Epidermal melanocyte (primary cell): Measurements from ENCODE around the gene COPB2.
"Not testable (repeated sequence)": the region's sequence is repeated elsewhere in the genome, so short reads cannot be mapped to it uniquely, and the experiment has no call there.

Source experiments
- DNase-seq: peaks from one replicate; pipeline ENCODE4 v3.0.0; 2011; ENCODE audit warnings: low spot score; ENCODE audit not compliant: insufficient read length

COPB2 gene

GRCh38 chr3:139378587-139379241 lies 10.7 kb downstream of the COPB2 start:
- DNase-seq: no peak

- no peak for DNase-seq
Measured at GRCh38 chr3:139377378-139377777, 12.1 kb downstream of the COPB2 start.

- DNase-seq: no peak
Measured at GRCh38 chr3:139374099-139374498, 15.3 kb downstream of the COPB2 start.

- no peak for DNase-seq
Measured at GRCh38 chr3:139364549-139364948, 24.9 kb downstream of the COPB2 start.

GRCh38 chr3:139361276-139361675 lies 28.2 kb downstream of the COPB2 start:
- DNase-seq: no peak

GRCh38 chr3:139358841-139359562 lies 30.4 kb downstream of the COPB2 start:
- DNase-seq: no peak

- DNase-seq: no peak
Measured at GRCh38 chr3:139357899-139358298, 31.5 kb downstream of the COPB2 start.

GRCh38 chr3:139355891-139356290 lies 33.6 kb downstream of the COPB2 start:
- no peak for DNase-seq

- DNase-seq: peak; percentile 29
Measured at GRCh38 chr3:139355476-139355875, 34.0 kb downstream of the COPB2 start.

GRCh38 chr3:139354661-139355060 lies 34.8 kb downstream of the COPB2 start:
- no peak for DNase-seq

- DNase-seq: no peak
Measured at GRCh38 chr3:139353920-139354556, 35.4 kb downstream of the COPB2 start.

- DNase-seq: no peak
Measured at GRCh38 chr3:139346771-139347170, 42.7 kb downstream of the COPB2 start.

GRCh38 chr3:139343895-139344856 lies 45.3 kb downstream of the COPB2 start, which contains the start of gene MRPS22:
Gene MRPS22 (plus strand): TSS chr3:139344020. CDS start chr3:139344027, 7 bp downstream.
- peak; percentile 95 for DNase-seq

- DNase-seq: no peak
Measured at GRCh38 chr3:139342054-139342453, 47.4 kb downstream of the COPB2 start.

GRCh38 chr3:139340784-139341183 lies 48.7 kb downstream of the COPB2 start:
- no peak for DNase-seq

GRCh38 chr3:139339219-139339906 lies 50.1 kb downstream of the COPB2 start:
- no peak for DNase-seq

- no peak for DNase-seq
Measured at GRCh38 chr3:139338405-139338804, 51.0 kb downstream of the COPB2 start.

- not testable (repeated sequence) for DNase-seq
Measured at GRCh38 chr3:139334675-139335074, 54.8 kb downstream of the COPB2 start.

GRCh38 chr3:139332092-139332491 lies 57.4 kb downstream of the COPB2 start:
- no peak for DNase-seq

GRCh38 chr3:139329364-139329850 lies 60.0 kb downstream of the COPB2 start:
- peak; percentile 89 for DNase-seq
